Sigmoid colon (tissue), 4 donors: ENCODE results near the gene FCHSD2.

Source experiments
- CTCF ChIP-seq, 4 experiments: fragments of 450-650 bp in 3 of 4; fragments of 200-600 bp in 1 of 4; IDR thresholded peaks; one replicate each; pipeline ENCODE4 v1.5.1; 2016 to 2019; ENCODE audit warnings: antibody characterized with exemption in 4 of 4, mild to moderate bottlenecking in 3 of 4, moderate library complexity in 2 of 4
- EP300 ChIP-seq, 4 donors: sonication (generic); formaldehyde crosslinking; IDR thresholded peaks; one replicate each; pipeline ENCODE4 v1.6.1; 2017; ENCODE audit warnings: antibody characterized with exemption in 4 of 4
- POLR2A ChIP-seq, 2 donors: fragments of 450-650 bp; IDR thresholded peaks; one replicate each; pipeline ENCODE4 v1.6.1; 2016; ENCODE audit warnings: antibody characterized with exemption in 2 of 2, mild to moderate bottlenecking in 2 of 2, moderate library complexity in 2 of 2
- POLR2AphosphoS5 ChIP-seq, 4 donors: sonication (generic); formaldehyde crosslinking; IDR thresholded peaks; one replicate each; pipeline ENCODE4 v1.6.1; 2017; ENCODE audit warnings: antibody characterized with exemption in 4 of 4

GRCh38 chr11:72908032-72908676 lies 234.0 kb downstream of the FCHSD2 start:
- no peak for TF ChIP-seq EP300 (IDR thresholded peaks at IDR 0.05)
- TF ChIP-seq CTCF (IDR thresholded peaks at IDR 0.05): no peak
- TF ChIP-seq POLR2A (IDR thresholded peaks at IDR 0.05): no peak
- no peak for TF ChIP-seq POLR2AphosphoS5 (IDR thresholded peaks at IDR 0.05)
